Smooth muscle cell (in vitro differentiated cells): ENCODE data around the gene ANTXR2. TPM values are rescaled to one million over a fixed set of nuclear protein-coding genes. Genes with fewer than 3 reads are reported as not detected.

ENCODE experiments used
- DNase-seq: peaks from one replicate; lab custom pipeline; 2025; ENCODE audit not compliant: unreplicated experiment; lab: John Stamatoyannopoulos, UW
- H2AFZ ChIP-seq: fragments of 200-600 bp; sonication (generic); 2 replicates; pipeline ENCODE4 v1.6.0; 2016; ENCODE audit warnings: antibody characterized with exemption, low read depth, mild to moderate bottlenecking
- H3F3A ChIP-seq: fragments of 200-600 bp; sonication (generic); 2 replicates; pipeline ENCODE4 v1.6.0; 2017; ENCODE audit warnings: antibody characterized with exemption, low read depth
- H3K27ac ChIP-seq: fragments of 200-600 bp; sonication (generic); 2 replicates; pipeline ENCODE4 v1.5.1; 2016; ENCODE audit warnings: low read depth, mild to moderate bottlenecking
- H3K27me3 ChIP-seq: fragments of 200-600 bp; sonication (generic); 2 replicates; pipeline ENCODE4 v1.6.1; 2016; ENCODE audit warnings: low read depth, mild to moderate bottlenecking
- H3K36me3 ChIP-seq: fragments of 200-600 bp; sonication (generic); 2 replicates; pipeline ENCODE4 v1.5.1; 2016; ENCODE audit warnings: low read depth
- H3K4me1 ChIP-seq: fragments of 200-600 bp; sonication (generic); 2 replicates; pipeline ENCODE4 v1.5.1; 2016; ENCODE audit warnings: low read depth
- H3K4me2 ChIP-seq: fragments of 200-600 bp; sonication (generic); 2 replicates; pipeline ENCODE4 v1.6.0; 2016; ENCODE audit warnings: mild to moderate bottlenecking
- H3K4me3 ChIP-seq: fragments of 200-600 bp; sonication (generic); 2 replicates; pipeline ENCODE4 v1.5.1; 2016; ENCODE audit warnings: mild to moderate bottlenecking
- H3K79me2 ChIP-seq: fragments of 200-600 bp; sonication (generic); 2 replicates; pipeline ENCODE4 v1.6.0; 2016; ENCODE audit warnings: low read depth, mild to moderate bottlenecking
- H3K9ac ChIP-seq: fragments of 200-600 bp; sonication (generic); 2 replicates; pipeline ENCODE4 v1.6.0; 2016; ENCODE audit warnings: low read depth
- H3K9me3 ChIP-seq: fragments of 200-600 bp; sonication (generic); replicated peaks from 2 replicates; pipeline ENCODE4 v1.5.1; 2016; ENCODE audit warnings: low read depth
- H4K20me1 ChIP-seq: fragments of 200-600 bp; sonication (generic); 2 replicates; pipeline ENCODE4 v1.6.0; 2016; ENCODE audit warnings: low read depth
- CTCF ChIP-seq: fragments of 200-600 bp; sonication (generic); IDR thresholded peaks from 2 replicates; pipeline ENCODE4 v1.5.1; 2017; ENCODE audit warnings: borderline replicate concordance, mild to moderate bottlenecking, antibody characterized with exemption; ENCODE audit not compliant: insufficient read depth, poor library complexity, severe bottlenecking
- WGBS: methylation state at CpG from one replicate; pipeline ENCODE4 v1.1.7; 2016; ENCODE audit warnings: low lambda C conversion rate; 5-methylcytosine and 5-hydroxymethylcytosine counted together
- polyA plus RNA-seq: library from polyadenylated mRNA; unstranded; fragments of >200 nt; fragmentation: Nextera tagmentation; extraction: Ambion mirVana; gene quantifications from 2 replicates; pipeline ENCODE4 v1.2.1, GENCODE V29; 2016
- total RNA-seq: library from RNA; depleted of rRNA; stranded (reverse); fragments of >200 nt; gene quantifications from 2 replicates; pipeline ENCODE4 v1.2.3, GENCODE V29; 2014

The ANTXR2 gene
- total and polyA plus RNA-seq, 2 experiments from 2014 or later: 67.6 to 74.5 TPM

- DNase-seq: no peak
- no peak overlapping the region for H2AFZ ChIP-seq
Observed at GRCh38 chr4:79964020-79964399, 109.0 kb downstream of the ANTXR2 start.

GRCh38 chr4:79959652-79960051 is 113.4 kb downstream of the ANTXR2 start:
- WGBS: 90% methylated on average over 7 of the region's 7 CpGs
- Histone ChIP-seq H4K20me1 (no peaks in the 10 kb centered on the region), H3K9me3 (no peaks in the 10 kb centered on the region)

More at GRCh38 chr4:79964020-79964399, 109.0 kb downstream of the ANTXR2 start:
- H4K20me1 ChIP-seq: no peaks in the 10 kb centered on the region
- H3F3A ChIP-seq: no peaks in the 10 kb centered on the region
- no peak overlapping the region for H3K27ac ChIP-seq
- WGBS: 87% methylated on average over 8 of the region's 8 CpGs
- peaks cover 6% of the 10 kb centered on the region for H3K4me1 ChIP-seq
- H3K36me3 ChIP-seq: no peaks in the 10 kb centered on the region
- H3K9me3 ChIP-seq: no peaks in the 10 kb centered on the region
- H3K4me2 ChIP-seq: no peak overlapping the region
- H3K79me2 ChIP-seq: no peaks in the 10 kb centered on the region
- no peak for TF ChIP-seq CTCF
- H3K27me3 ChIP-seq: peaks cover 23% of the 10 kb centered on the region
- H3K4me3 ChIP-seq: no peak overlapping the region
- no peak overlapping the region for H3K9ac ChIP-seq

GRCh38 chr4:79958466-79959264 is 114.4 kb downstream of the ANTXR2 start:
- H3K36me3 ChIP-seq: no peaks in the 10 kb centered on the region
- no peak overlapping the region for H2AFZ ChIP-seq
- H3K4me2 ChIP-seq: no peak overlapping the region
- no peak overlapping the region for H3K27ac ChIP-seq
- no peak overlapping the region for H3K9ac ChIP-seq
- no peak overlapping the region for H3K4me3 ChIP-seq
- TF ChIP-seq CTCF: no peak
- H3F3A ChIP-seq: no peaks in the 10 kb centered on the region
- H3K9me3 ChIP-seq: no peaks in the 10 kb centered on the region
- H4K20me1 ChIP-seq: no peaks in the 10 kb centered on the region
- no peaks in the 10 kb centered on the region for H3K27me3 ChIP-seq
- H3K4me1 ChIP-seq: peaks cover under 1% of the 10 kb centered on the region
- H3K79me2 ChIP-seq: no peaks in the 10 kb centered on the region
- DNase-seq: no peak
- 39% methylated on average over 5 of the region's 5 CpGs for WGBS

More at GRCh38 chr4:79959652-79960051, 113.4 kb downstream of the ANTXR2 start:
- H3K27ac ChIP-seq: no peak overlapping the region
- H3K36me3 ChIP-seq: no peaks in the 10 kb centered on the region
- H3K79me2 ChIP-seq: no peaks in the 10 kb centered on the region
- peaks cover 8% of the 10 kb centered on the region for H3K27me3 ChIP-seq
- H3K9ac ChIP-seq: no peak overlapping the region
- H3K4me2 ChIP-seq: no peak overlapping the region
- no peak for TF ChIP-seq CTCF
- no peaks in the 10 kb centered on the region for H3F3A ChIP-seq
- H3K4me3 ChIP-seq: no peak overlapping the region
- H3K4me1 ChIP-seq: peaks cover 6% of the 10 kb centered on the region
- H2AFZ ChIP-seq: no peak overlapping the region
- DNase-seq: no peak

- no peaks in the 10 kb centered on the region for H3K9me3 ChIP-seq
- H3K4me2 ChIP-seq: no peak overlapping the region
- no peak overlapping the region for H3K27ac ChIP-seq
- H3F3A ChIP-seq: no peaks in the 10 kb centered on the region
- no peak for TF ChIP-seq CTCF
- WGBS: 98% methylated on average over 2 of the region's 2 CpGs
- no peak overlapping the region for H3K9ac ChIP-seq
- no peak overlapping the region for H2AFZ ChIP-seq
- no peaks in the 10 kb centered on the region for H3K27me3 ChIP-seq
- H3K4me3 ChIP-seq: no peak overlapping the region
- no peaks in the 10 kb centered on the region for H3K4me1 ChIP-seq
- no peak for DNase-seq
- H3K36me3 ChIP-seq: no peaks in the 10 kb centered on the region
- H4K20me1 ChIP-seq: no peaks in the 10 kb centered on the region
- no peaks in the 10 kb centered on the region for H3K79me2 ChIP-seq
Observed at GRCh38 chr4:79949178-79949577, 123.9 kb downstream of the ANTXR2 start.
